Smooth muscle cell (in vitro differentiated cells): ENCODE results near the gene XKR8. TPM values are rescaled to one million over a fixed set of nuclear protein-coding genes. Genes with fewer than 3 reads are reported as not detected.

Experiments
- DNase-seq: peaks from one replicate; lab custom pipeline; 2025; ENCODE audit not compliant: unreplicated experiment; lab: John Stamatoyannopoulos, UW
- H2AFZ ChIP-seq: fragments of 200-600 bp; sonication (generic); 2 replicates; pipeline ENCODE4 v1.6.0; 2016; ENCODE audit warnings: antibody characterized with exemption, low read depth, mild to moderate bottlenecking
- H3F3A ChIP-seq: fragments of 200-600 bp; sonication (generic); 2 replicates; pipeline ENCODE4 v1.6.0; 2017; ENCODE audit warnings: antibody characterized with exemption, low read depth
- H3K27ac ChIP-seq: fragments of 200-600 bp; sonication (generic); 2 replicates; pipeline ENCODE4 v1.5.1; 2016; ENCODE audit warnings: low read depth, mild to moderate bottlenecking
- H3K27me3 ChIP-seq: fragments of 200-600 bp; sonication (generic); 2 replicates; pipeline ENCODE4 v1.6.1; 2016; ENCODE audit warnings: low read depth, mild to moderate bottlenecking
- H3K36me3 ChIP-seq: fragments of 200-600 bp; sonication (generic); 2 replicates; pipeline ENCODE4 v1.5.1; 2016; ENCODE audit warnings: low read depth
- H3K4me1 ChIP-seq: fragments of 200-600 bp; sonication (generic); 2 replicates; pipeline ENCODE4 v1.5.1; 2016; ENCODE audit warnings: low read depth
- H3K4me2 ChIP-seq: fragments of 200-600 bp; sonication (generic); 2 replicates; pipeline ENCODE4 v1.6.0; 2016; ENCODE audit warnings: mild to moderate bottlenecking
- H3K4me3 ChIP-seq: fragments of 200-600 bp; sonication (generic); 2 replicates; pipeline ENCODE4 v1.5.1; 2016; ENCODE audit warnings: mild to moderate bottlenecking
- H3K79me2 ChIP-seq: fragments of 200-600 bp; sonication (generic); 2 replicates; pipeline ENCODE4 v1.6.0; 2016; ENCODE audit warnings: low read depth, mild to moderate bottlenecking
- H3K9ac ChIP-seq: fragments of 200-600 bp; sonication (generic); 2 replicates; pipeline ENCODE4 v1.6.0; 2016; ENCODE audit warnings: low read depth
- H3K9me3 ChIP-seq: fragments of 200-600 bp; sonication (generic); replicated peaks from 2 replicates; pipeline ENCODE4 v1.5.1; 2016; ENCODE audit warnings: low read depth
- H4K20me1 ChIP-seq: fragments of 200-600 bp; sonication (generic); 2 replicates; pipeline ENCODE4 v1.6.0; 2016; ENCODE audit warnings: low read depth
- WGBS: methylation state at CpG from one replicate; pipeline ENCODE4 v1.1.7; 2016; ENCODE audit warnings: low lambda C conversion rate; 5-methylcytosine and 5-hydroxymethylcytosine counted together
- polyA plus RNA-seq: library from polyadenylated mRNA; unstranded; fragments of >200 nt; fragmentation: Nextera tagmentation; extraction: Ambion mirVana; gene quantifications from 2 replicates; pipeline ENCODE4 v1.2.1, GENCODE V29; 2016
- total RNA-seq: library from RNA; depleted of rRNA; stranded (reverse); fragments of >200 nt; gene quantifications from 2 replicates; pipeline ENCODE4 v1.2.3, GENCODE V29; 2014
- TF ChIP-seq, protein P1 (sequence below): fragments of 200-600 bp; sonication (generic); IDR thresholded peaks from 2 replicates; pipeline ENCODE4 v1.5.1; 2017; ENCODE audit warnings: borderline replicate concordance, mild to moderate bottlenecking, antibody characterized with exemption; ENCODE audit not compliant: insufficient read depth, poor library complexity, severe bottlenecking

XKR8 gene
- total and polyA plus RNA-seq, 2 experiments from 2014 or later: 10.7 to 19.4 TPM

DNA sequence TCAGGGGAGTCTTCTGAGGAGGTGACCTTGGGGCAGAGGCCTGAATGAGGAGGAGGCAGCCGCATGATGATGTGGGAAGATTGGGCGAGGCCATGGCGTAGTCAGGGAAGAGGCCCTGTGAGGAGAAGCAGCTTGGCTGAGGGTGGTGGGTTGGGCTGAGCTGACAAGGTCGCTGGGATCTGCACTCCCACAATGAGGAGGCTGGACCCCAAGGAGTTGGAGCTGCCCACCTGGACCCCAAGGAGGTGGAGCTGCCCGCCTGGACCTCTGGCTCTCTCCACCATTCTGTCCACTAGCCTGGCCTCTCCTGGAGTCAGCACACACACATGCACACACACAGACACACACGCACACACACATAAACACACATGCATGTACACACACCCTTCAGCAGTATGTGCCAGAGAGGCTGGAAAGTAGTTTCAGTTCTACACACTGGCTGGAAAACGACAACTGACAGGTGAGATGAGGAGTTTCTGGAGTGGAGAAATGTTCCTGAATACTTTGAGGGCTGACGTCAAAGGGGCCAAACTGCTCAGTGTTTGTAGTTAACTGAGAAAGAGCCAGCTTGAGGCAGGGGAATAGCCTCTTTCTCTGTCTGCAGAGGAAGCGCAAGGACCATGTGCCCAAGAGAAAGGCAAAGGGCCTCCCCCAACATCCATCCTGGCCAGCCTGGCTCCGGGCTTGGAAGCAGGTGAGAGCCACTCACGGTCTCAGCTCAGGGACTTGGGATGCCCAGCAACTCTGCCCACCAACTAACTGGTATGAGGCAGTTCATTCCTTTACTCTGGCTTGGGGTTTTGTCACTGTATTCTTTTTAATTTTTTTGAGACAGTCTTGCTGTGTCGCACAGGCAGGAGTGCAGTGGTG lies 17.9 kb upstream of the XKR8 start:
- Histone ChIP-seq H3K27ac (no peak overlapping the region), H3K36me3 (no peaks in the 10 kb centered on the region), H2AFZ (no peak overlapping the region), H3K79me2 (no peaks in the 10 kb centered on the region), H3K4me1 (no peaks in the 10 kb centered on the region), H3F3A (no peaks in the 10 kb centered on the region), H3K27me3 (no peaks in the 10 kb centered on the region), H3K9ac (no peak overlapping the region), H4K20me1 (no peaks in the 10 kb centered on the region), H3K4me3 (no peak overlapping the region), H3K9me3 (no peaks in the 10 kb centered on the region), H3K4me2 (no peak overlapping the region)
- 94% methylated on average over 12 of the region's 12 CpGs for WGBS
- TF ChIP-seq, protein P1, sequence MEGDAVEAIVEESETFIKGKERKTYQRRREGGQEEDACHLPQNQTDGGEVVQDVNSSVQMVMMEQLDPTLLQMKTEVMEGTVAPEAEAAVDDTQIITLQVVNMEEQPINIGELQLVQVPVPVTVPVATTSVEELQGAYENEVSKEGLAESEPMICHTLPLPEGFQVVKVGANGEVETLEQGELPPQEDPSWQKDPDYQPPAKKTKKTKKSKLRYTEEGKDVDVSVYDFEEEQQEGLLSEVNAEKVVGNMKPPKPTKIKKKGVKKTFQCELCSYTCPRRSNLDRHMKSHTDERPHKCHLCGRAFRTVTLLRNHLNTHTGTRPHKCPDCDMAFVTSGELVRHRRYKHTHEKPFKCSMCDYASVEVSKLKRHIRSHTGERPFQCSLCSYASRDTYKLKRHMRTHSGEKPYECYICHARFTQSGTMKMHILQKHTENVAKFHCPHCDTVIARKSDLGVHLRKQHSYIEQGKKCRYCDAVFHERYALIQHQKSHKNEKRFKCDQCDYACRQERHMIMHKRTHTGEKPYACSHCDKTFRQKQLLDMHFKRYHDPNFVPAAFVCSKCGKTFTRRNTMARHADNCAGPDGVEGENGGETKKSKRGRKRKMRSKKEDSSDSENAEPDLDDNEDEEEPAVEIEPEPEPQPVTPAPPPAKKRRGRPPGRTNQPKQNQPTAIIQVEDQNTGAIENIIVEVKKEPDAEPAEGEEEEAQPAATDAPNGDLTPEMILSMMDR: no peak
- DNase-seq: no peak

- Histone ChIP-seq H3K36me3 (no peaks in the 10 kb centered on the region), H3K79me2 (no peaks in the 10 kb centered on the region), H3K4me2 (no peak overlapping the region), H2AFZ (no peak overlapping the region), H3F3A (no peaks in the 10 kb centered on the region), H4K20me1 (no peaks in the 10 kb centered on the region), H3K4me3 (no peak overlapping the region), H3K27me3 (no peaks in the 10 kb centered on the region), H3K27ac (no peak overlapping the region), H3K4me1 (no peaks in the 10 kb centered on the region), H3K9ac (no peak overlapping the region), H3K9me3 (no peaks in the 10 kb centered on the region)
- DNase-seq: no peak
- TF ChIP-seq, protein P1: no peak
- 93% methylated on average over 5 of the region's 5 CpGs for WGBS
Observed at GRCh38 chr1:27945020-27945419, 14.8 kb upstream of the XKR8 start.

DNA sequence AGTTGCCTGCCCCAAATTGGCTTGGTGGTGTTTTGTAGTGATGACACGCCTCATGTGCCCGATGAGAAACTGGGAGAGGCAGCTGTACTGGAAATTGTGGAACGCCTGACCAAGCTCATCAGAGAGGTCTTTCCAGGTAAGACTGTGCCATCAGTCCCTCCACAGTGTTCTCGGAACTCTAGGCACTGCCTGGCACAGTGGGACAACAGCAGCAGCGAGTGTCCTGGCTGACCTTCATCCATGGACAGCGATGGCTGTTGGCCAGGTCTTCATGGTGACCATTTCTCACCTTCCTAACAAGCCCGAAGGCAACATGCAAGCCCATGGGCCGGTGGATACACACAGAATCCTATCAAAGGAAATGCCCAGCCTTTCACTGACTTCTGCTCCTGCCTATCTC lies 10.7 kb upstream of the XKR8 start:
- Histone ChIP-seq H3F3A (no peaks in the 10 kb centered on the region), H3K27ac (no peak overlapping the region), H2AFZ (no peak overlapping the region), H3K4me3 (no peak overlapping the region), H4K20me1 (no peaks in the 10 kb centered on the region), H3K9ac (no peak overlapping the region), H3K9me3 (no peaks in the 10 kb centered on the region), H3K4me1 (no peaks in the 10 kb centered on the region), H3K4me2 (no peak overlapping the region), H3K27me3 (no peaks in the 10 kb centered on the region), H3K36me3 (no peaks in the 10 kb centered on the region), H3K79me2 (no peaks in the 10 kb centered on the region)
- WGBS: 90% methylated on average over 8 of the region's 8 CpGs
- TF ChIP-seq, protein P1: no peak
- no peak for DNase-seq

DNA sequence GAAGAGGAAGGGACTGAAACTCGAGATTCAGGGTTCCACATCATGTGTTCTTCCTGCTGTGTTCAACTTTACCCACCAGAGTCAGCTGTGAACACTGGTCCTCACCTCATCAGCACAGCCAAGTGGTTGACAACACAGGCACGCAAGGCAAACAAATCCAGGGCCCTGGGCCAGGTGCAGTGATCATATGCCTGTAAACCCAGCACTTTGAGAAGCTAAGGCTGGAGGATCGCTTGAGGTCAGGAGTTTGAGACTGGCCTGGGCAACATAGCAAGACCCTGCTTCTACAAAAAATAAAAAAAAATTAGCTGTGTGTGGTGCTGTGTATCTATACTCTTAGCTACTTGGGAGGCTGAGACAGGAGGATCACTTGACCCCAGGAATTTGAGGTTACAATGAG lies 8.4 kb upstream of the XKR8 start:
- Histone ChIP-seq H3K4me3 (no peak overlapping the region), H3K9me3 (no peaks in the 10 kb centered on the region), H3K27me3 (no peaks in the 10 kb centered on the region), H3K4me2 (no peak overlapping the region), H3K4me1 (no peaks in the 10 kb centered on the region), H3K79me2 (no peaks in the 10 kb centered on the region), H3K27ac (no peak overlapping the region), H4K20me1 (no peaks in the 10 kb centered on the region), H3F3A (no peaks in the 10 kb centered on the region), H2AFZ (no peak overlapping the region), H3K9ac (no peak overlapping the region), H3K36me3 (no peaks in the 10 kb centered on the region)
- WGBS: 51% methylated on average over 3 of the region's 3 CpGs
- TF ChIP-seq, protein P1: no peak
- no peak for DNase-seq
